ENCODE measurements around the gene WBP2. TPM values are rescaled to one million over a fixed set of nuclear protein-coding genes. Genes with fewer than 3 reads are reported as not detected.

Gene WBP2
- total RNA-seq, 2 donors from 2014 or later = 88.9 to 125 TPM

DNA sequence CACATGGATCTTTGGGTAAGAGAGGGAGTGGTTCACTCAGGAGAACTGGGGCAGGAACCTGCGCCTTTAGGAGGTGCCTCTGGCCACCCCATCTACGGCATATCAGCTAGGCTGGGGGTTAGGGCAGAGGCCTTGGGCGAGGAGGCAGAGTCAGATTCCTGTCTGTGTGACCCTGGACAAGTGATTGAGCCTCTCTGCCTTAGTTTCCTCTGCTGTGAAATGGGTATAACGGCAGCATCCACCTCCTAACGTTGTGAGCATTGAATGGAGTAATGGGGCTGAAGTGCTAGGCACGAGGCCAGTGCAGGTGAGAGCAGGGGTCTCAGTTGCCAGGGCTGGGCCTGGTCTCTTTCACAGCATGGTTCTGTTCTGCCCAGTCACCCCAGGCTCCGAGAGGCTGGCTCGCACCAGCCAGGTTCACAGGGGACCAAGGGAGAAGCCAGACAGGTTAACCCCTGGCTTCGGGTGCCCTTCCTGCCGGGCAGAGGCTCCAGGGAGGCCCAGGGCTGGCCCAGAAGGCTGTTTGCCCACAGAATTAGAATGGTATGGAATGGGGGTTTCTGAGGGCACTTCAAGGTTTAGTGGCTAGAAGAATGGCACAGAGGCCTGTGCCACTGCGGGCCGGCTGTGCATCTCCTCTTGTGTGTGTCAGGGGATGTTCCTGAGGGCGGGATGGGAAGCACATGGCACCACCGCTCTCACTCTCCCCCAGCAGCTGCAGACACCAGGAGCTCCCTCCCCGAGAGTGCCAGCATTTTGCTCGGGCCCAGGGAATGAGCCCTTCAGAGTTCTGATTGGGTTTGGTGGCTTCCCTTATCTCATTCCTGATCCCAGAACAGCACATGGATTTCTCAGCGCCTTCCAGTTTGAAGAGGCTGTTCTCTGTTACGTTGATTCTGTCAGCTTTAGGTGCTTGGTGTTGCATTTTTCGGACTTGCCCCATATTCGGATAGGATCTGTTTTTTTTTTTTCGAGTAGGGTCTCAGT is 34.7 kb downstream of the WBP2 start:
- Histone ChIP-seq H3K4me3 (no peak overlapping the region), H3K9me3 (no peaks in the 10 kb centered on the region), H3K36me3 (peaks cover 17 to 18% of the 10 kb centered on the region in 2 donors), H3K4me1 (replicated peaks) (no peaks in the 10 kb centered on the region), H3K27ac (no peak overlapping the region), H3K27me3 (replicated peaks; ENCODE audit: insufficient read depth) (no peaks in the 10 kb centered on the region)
- no peak for TF ChIP-seq POLR2AphosphoS5 (IDR thresholded peaks at IDR 0.05)
- no peak for TF ChIP-seq POLR2A (IDR thresholded peaks at IDR 0.05)
- no peak for TF ChIP-seq CTCF (IDR thresholded peaks at IDR 0.05)
- no peak for DNase-seq (ENCODE audit: low spot score)
- WGBS = 81% methylated on average over 21 of the region's 21 CpGs
- intact Hi-C loops (cut with DNase I) = no loop called here

GRCh38 chr17:75819678-75820077 is 35.5 kb downstream of the WBP2 start:
- Histone ChIP-seq H3K4me1 (replicated peaks) (no peaks in the 10 kb centered on the region), H3K4me3 (no peak overlapping the region), H3K27me3 (replicated peaks; ENCODE audit: insufficient read depth) (no peaks in the 10 kb centered on the region), H3K9me3 (no peaks in the 10 kb centered on the region), H3K36me3 (peaks cover 17 to 18% of the 10 kb centered on the region in 2 donors), H3K27ac (no peak overlapping the region)
- intact Hi-C loops (cut with DNase I) = no loop called here
- no peak for DNase-seq (ENCODE audit: low spot score)
- TF ChIP-seq POLR2A (IDR thresholded peaks at IDR 0.05) (no peak), POLR2AphosphoS5 (IDR thresholded peaks at IDR 0.05) (no peak), CTCF (IDR thresholded peaks at IDR 0.05) (no peak)
- 83% methylated on average over 16 of the region's 16 CpGs for WGBS

DNA sequence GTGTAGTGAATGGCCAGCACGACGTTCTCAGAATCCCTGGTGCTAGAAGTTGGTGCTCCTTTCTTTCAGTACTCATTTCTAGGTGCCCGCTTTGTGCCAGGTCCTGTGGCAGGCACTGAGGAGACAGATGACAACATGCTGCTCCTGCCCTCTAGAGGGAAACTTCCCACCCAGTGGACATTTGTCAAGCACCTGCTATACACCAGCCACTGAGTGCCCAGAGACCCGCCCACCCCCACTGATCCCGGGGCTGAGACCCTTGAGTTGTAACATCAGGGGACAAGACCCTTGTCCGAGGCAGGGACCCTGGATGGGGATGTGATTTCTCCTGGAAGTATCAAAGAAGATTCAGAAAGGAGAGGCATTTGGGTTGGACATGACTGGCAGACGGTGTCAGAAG is 36.0 kb downstream of the WBP2 start:
- intact Hi-C loops (cut with DNase I) = no loop called here
- TF ChIP-seq POLR2AphosphoS5 (IDR thresholded peaks at IDR 0.05) (no peak), POLR2A (IDR thresholded peaks at IDR 0.05) (no peak), CTCF (IDR thresholded peaks at IDR 0.05) (no peak)
- Histone ChIP-seq H3K27me3 (replicated peaks; ENCODE audit: insufficient read depth) (no peaks in the 10 kb centered on the region), H3K27ac (no peak overlapping the region), H3K9me3 (no peaks in the 10 kb centered on the region), H3K4me1 (replicated peaks) (no peaks in the 10 kb centered on the region), H3K36me3 (peaks cover 17 to 18% of the 10 kb centered on the region in 2 donors), H3K4me3 (no peak overlapping the region)
- no peak for DNase-seq (ENCODE audit: low spot score)
- WGBS = 88% methylated on average over 7 of the region's 7 CpGs

DNA sequence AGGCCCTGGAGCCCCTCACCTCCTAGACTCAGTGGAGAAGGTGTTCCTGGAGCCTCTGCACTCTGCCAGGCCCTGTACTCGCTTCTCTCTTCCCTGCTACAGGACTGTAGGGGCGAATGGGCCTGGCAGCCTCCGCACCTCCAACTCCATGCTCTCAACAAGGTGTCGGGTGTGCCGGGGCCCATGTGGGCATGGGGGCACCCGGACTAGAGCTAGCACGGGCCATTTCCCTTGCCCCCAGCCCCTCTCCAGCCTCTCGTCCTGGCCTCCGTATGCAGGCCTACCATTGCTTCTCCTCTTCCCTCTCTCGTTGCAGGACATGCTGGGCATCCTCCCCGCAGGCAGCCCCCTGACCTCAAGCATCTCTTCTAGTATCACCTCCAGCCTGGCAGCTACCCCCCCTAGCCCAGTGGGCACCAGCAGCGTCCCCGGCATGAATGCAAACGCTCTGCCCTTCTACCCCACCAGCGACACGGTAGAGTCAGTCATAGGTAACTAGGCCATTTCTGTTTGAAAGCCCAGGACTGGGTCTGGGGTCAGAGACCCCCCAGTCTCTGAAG is 36.7 kb downstream of the WBP2 start:
- Histone ChIP-seq H3K27me3 (replicated peaks; ENCODE audit: insufficient read depth) (no peaks in the 10 kb centered on the region), H3K4me1 (replicated peaks) (no peaks in the 10 kb centered on the region), H3K36me3 (peaks cover 18 to 23% of the 10 kb centered on the region in 2 donors), H3K27ac (no peak overlapping the region), H3K9me3 (no peaks in the 10 kb centered on the region), H3K4me3 (no peak overlapping the region)
- intact Hi-C loops (cut with DNase I) = no loop called here
- 90% methylated on average over 16 of the region's 16 CpGs for WGBS
- no peak for TF ChIP-seq CTCF (IDR thresholded peaks at IDR 0.05)
- TF ChIP-seq POLR2A (IDR thresholded peaks at IDR 0.05) = no peak
- no peak for TF ChIP-seq POLR2AphosphoS5 (IDR thresholded peaks at IDR 0.05)
- no peak for DNase-seq (ENCODE audit: low spot score)

All from prostate gland (tissue), 2 donors.